Neural cell (in vitro differentiated cells): ENCODE data around the gene RPS6KA6. TPM values are rescaled to one million over a fixed set of nuclear protein-coding genes. Genes with fewer than 3 reads are reported as not detected.

Source experiments
- H2AFZ ChIP-seq: fragments of 200-600, 300-800 bp; sonication (generic), shearing (Covaris generic); 2 replicates; pipeline ENCODE4 v1.6.0; 2014; ENCODE audit warnings: low read depth, mild to moderate bottlenecking, antibody characterized with exemption, low read length, moderate library complexity
- H3F3A ChIP-seq: fragments of 200-600 bp; shearing (Covaris generic); 2 replicates; pipeline ENCODE4 v1.6.1; 2016; ENCODE audit warnings: mild to moderate bottlenecking, moderate library complexity, mixed read lengths, antibody characterized with exemption, low read length; ENCODE audit not compliant: insufficient read depth, poor library complexity, severe bottlenecking
- H3K27ac ChIP-seq: fragments of 200-600, 300-800 bp; sonication (generic), shearing (Covaris generic); 2 replicates; pipeline ENCODE4 v1.5.1; 2014; ENCODE audit warnings: mild to moderate bottlenecking, low read length, moderate library complexity
- H3K27me3 ChIP-seq: fragments of 300-800, 200-600 bp; sonication (generic), shearing (Covaris generic); 2 replicates; pipeline ENCODE4 v1.6.0; 2014; ENCODE audit warnings: mild to moderate bottlenecking, low read depth, low read length, moderate library complexity; ENCODE audit not compliant: insufficient read depth
- H3K36me3 ChIP-seq: fragments of 300-800, 200-600 bp; sonication (generic), shearing (Covaris generic); 2 replicates; pipeline ENCODE4 v1.5.1; 2014; ENCODE audit warnings: mild to moderate bottlenecking, antibody characterized with exemption, low read length, moderate library complexity; ENCODE audit not compliant: insufficient read depth
- H3K4me2 ChIP-seq: fragments of 300-800, 200-600 bp; sonication (generic), shearing (Covaris generic); 2 replicates; pipeline ENCODE4 v1.6.0; 2014; ENCODE audit warnings: mild to moderate bottlenecking, low read length
- H3K4me3 ChIP-seq: fragments of 300-800, 200-600 bp; sonication (generic), shearing (Covaris generic); 2 replicates; pipeline ENCODE4 v1.5.1; 2014; ENCODE audit warnings: mild to moderate bottlenecking, low read length, moderate library complexity
- H3K79me2 ChIP-seq: fragments of 200-600 bp; shearing (Covaris generic); replicated peaks from 2 replicates; pipeline ENCODE4 v1.6.0; 2014; ENCODE audit warnings: mild to moderate bottlenecking, low read length, moderate library complexity; ENCODE audit not compliant: insufficient read depth
- H3K9ac ChIP-seq: fragments of 300-800, 200-600 bp; sonication (generic), shearing (Covaris generic); 2 replicates; pipeline ENCODE4 v1.6.1; 2016; ENCODE audit warnings: mild to moderate bottlenecking, low read length, mixed read lengths
- H3K9me2 ChIP-seq: fragments of 200-600 bp; shearing (Covaris generic); 2 replicates; pipeline ENCODE4 v1.6.1; 2016; ENCODE audit warnings: mild to moderate bottlenecking, low read length, mixed read lengths; ENCODE audit not compliant: insufficient read depth
- H3K9me3 ChIP-seq: fragments of 200-600, 300-800 bp; sonication (generic), shearing (Covaris generic); 2 replicates; pipeline ENCODE4 v1.6.1; 2016; ENCODE audit warnings: mild to moderate bottlenecking, mixed run types, low read length, moderate library complexity, mixed read lengths
- H4K20me1 ChIP-seq: fragments of 200-600 bp; shearing (Covaris generic); 2 replicates; pipeline ENCODE4 v1.6.1; 2016; ENCODE audit warnings: mild to moderate bottlenecking, mixed run types; ENCODE audit not compliant: insufficient read depth
- EP300 ChIP-seq: fragments of 450-650 bp; conservative IDR thresholded peaks from 2 replicates; pipeline ENCODE4 v1.6.1; 2014; ENCODE audit warnings: antibody characterized with exemption, mild to moderate bottlenecking, moderate library complexity; ENCODE audit not compliant: poor library complexity, severe bottlenecking
- EZH2 ChIP-seq: fragments of 200-600, 300-800 bp; shearing (Covaris generic), sonication (generic); IDR thresholded peaks from 2 replicates; pipeline ENCODE4 v1.6.1; 2014; ENCODE audit warnings: antibody characterized with exemption, low read length, borderline replicate concordance, mild to moderate bottlenecking; ENCODE audit not compliant: insufficient read depth, poor library complexity, severe bottlenecking
- MXI1 ChIP-seq: fragments of 450-650 bp; conservative IDR thresholded peaks from 2 replicates; pipeline ENCODE4 v1.6.1; 2014; ENCODE audit warnings: antibody characterized with exemption, mild to moderate bottlenecking; ENCODE audit not compliant: poor library complexity, severe bottlenecking
- POLR2AphosphoS5 ChIP-seq: IDR thresholded peaks from 2 replicates; pipeline ENCODE4 v1.6.1; 2012
- RAD21 ChIP-seq: fragments of 450-650 bp; conservative IDR thresholded peaks from 2 replicates; pipeline ENCODE4 v1.6.1; 2014; ENCODE audit warnings: antibody characterized with exemption, mild to moderate bottlenecking, moderate library complexity
- REST ChIP-seq: IDR thresholded peaks from 2 replicates; pipeline ENCODE4 v1.6.1; 2012; ENCODE audit warnings: borderline replicate concordance
- SMC3 ChIP-seq: fragments of 450-650 bp; conservative IDR thresholded peaks from 2 replicates; pipeline ENCODE4 v1.6.1; 2014; ENCODE audit warnings: antibody characterized with exemption, mild to moderate bottlenecking, moderate library complexity; ENCODE audit not compliant: poor library complexity
- TAF1 ChIP-seq: IDR thresholded peaks from 2 replicates; pipeline ENCODE4 v1.6.1; 2012; ENCODE audit warnings: low read depth
- polyA plus RNA-seq: library from polyadenylated mRNA; depleted of rRNA; stranded (reverse); fragments of >200 nt; gene quantifications from 2 replicates; pipeline ENCODE4 v1.2.3, GENCODE V29; 2014
- TF ChIP-seq, protein P1 (sequence below): fragments of 450-650 bp; IDR thresholded peaks from 2 replicates; pipeline ENCODE4 v1.5.1; 2014; ENCODE audit warnings: antibody characterized with exemption, mild to moderate bottlenecking, moderate library complexity; ENCODE audit not compliant: poor library complexity, severe bottlenecking

RPS6KA6 gene
- polyA plus RNA-seq, 1 donor from 2014 or later, result 15.3 TPM

GRCh38 chrX:84153538-84153937 is 34.5 kb downstream of the RPS6KA6 start:
- no peaks in the 10 kb centered on the region for H3F3A ChIP-seq
- H2AFZ ChIP-seq, result no peak overlapping the region
- H3K4me3 ChIP-seq, result no peak overlapping the region
- TF ChIP-seq POLR2AphosphoS5 (no peak), RAD21 (no peak), EZH2 (no peak), TAF1 (no peak), REST (no peak), EP300 (no peak), MXI1 (no peak), SMC3 (no peak)
- TF ChIP-seq, protein P1, sequence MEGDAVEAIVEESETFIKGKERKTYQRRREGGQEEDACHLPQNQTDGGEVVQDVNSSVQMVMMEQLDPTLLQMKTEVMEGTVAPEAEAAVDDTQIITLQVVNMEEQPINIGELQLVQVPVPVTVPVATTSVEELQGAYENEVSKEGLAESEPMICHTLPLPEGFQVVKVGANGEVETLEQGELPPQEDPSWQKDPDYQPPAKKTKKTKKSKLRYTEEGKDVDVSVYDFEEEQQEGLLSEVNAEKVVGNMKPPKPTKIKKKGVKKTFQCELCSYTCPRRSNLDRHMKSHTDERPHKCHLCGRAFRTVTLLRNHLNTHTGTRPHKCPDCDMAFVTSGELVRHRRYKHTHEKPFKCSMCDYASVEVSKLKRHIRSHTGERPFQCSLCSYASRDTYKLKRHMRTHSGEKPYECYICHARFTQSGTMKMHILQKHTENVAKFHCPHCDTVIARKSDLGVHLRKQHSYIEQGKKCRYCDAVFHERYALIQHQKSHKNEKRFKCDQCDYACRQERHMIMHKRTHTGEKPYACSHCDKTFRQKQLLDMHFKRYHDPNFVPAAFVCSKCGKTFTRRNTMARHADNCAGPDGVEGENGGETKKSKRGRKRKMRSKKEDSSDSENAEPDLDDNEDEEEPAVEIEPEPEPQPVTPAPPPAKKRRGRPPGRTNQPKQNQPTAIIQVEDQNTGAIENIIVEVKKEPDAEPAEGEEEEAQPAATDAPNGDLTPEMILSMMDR, result no peak
- H3K4me2 ChIP-seq, result no peak overlapping the region
- H3K27me3 ChIP-seq, result no peaks in the 10 kb centered on the region
- H3K9me3 ChIP-seq, result no peaks in the 10 kb centered on the region
- no peak overlapping the region for H3K9ac ChIP-seq
- no peaks in the 10 kb centered on the region for H4K20me1 ChIP-seq
- no peak overlapping the region for H3K27ac ChIP-seq
- no peaks in the 10 kb centered on the region for H3K36me3 ChIP-seq
- H3K9me2 ChIP-seq, result no peaks in the 10 kb centered on the region
- no peaks in the 10 kb centered on the region for H3K79me2 ChIP-seq

DNA sequence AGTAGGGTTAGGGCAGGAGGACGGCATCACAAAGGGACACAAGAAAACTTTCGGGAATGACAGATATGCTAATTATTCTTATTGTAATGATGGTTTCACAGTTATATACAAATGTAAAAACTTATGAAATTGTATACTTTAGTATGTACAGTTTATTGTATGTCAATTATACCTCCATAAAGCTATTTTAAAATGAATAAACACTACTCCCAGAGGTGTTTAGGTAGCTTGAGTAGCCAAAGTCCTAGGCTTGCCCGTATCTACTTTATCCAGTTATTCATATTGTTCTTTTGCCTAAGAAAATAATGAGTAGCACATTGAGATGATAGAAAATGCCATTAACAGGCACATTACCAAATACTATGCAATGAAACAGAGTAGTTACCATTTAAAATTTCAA is 43.0 kb downstream of the RPS6KA6 start:
- no peaks in the 10 kb centered on the region for H3K9me3 ChIP-seq
- no peaks in the 10 kb centered on the region for H4K20me1 ChIP-seq
- no peaks in the 10 kb centered on the region for H3K36me3 ChIP-seq
- no peak overlapping the region for H2AFZ ChIP-seq
- TF ChIP-seq EZH2 (no peak), REST (no peak), POLR2AphosphoS5 (no peak), MXI1 (no peak), SMC3 (no peak), EP300 (no peak)
- TF ChIP-seq, protein P1, result no peak
- H3F3A ChIP-seq, result no peaks in the 10 kb centered on the region
- H3K9me2 ChIP-seq, result no peaks in the 10 kb centered on the region
- H3K4me3 ChIP-seq, result no peak overlapping the region
- no peaks in the 10 kb centered on the region for H3K27me3 ChIP-seq
- no peak overlapping the region for H3K27ac ChIP-seq
- H3K9ac ChIP-seq, result no peak overlapping the region
- H3K4me2 ChIP-seq, result no peak overlapping the region
- no peaks in the 10 kb centered on the region for H3K79me2 ChIP-seq
